NOMO-1 treated with dmso at 0.1 percent for 144 hours (cell line): ENCODE results near the gene RUSC2.
"Not testable (repeated sequence)": the region's sequence is repeated elsewhere in the genome, so short reads cannot be mapped to it uniquely, and the experiment has no call there.

Source experiments
- DNase-seq: peaks from one replicate; lab custom pipeline; 2025; ENCODE audit not compliant: unreplicated experiment; lab: John Stamatoyannopoulos, UW

RUSC2 gene

GRCh38 chr9:35519692-35520363 lies 29.9 kb downstream of the RUSC2 start:
- no peak for DNase-seq

GRCh38 chr9:35520364-35520710 lies 30.4 kb downstream of the RUSC2 start:
- no peak for DNase-seq

- DNase-seq: no peak
These were observed 31.8 kb downstream of the RUSC2 start for GRCh38 chr9:35521708-35522107.

- no peak for DNase-seq
These were observed 32.3 kb downstream of the RUSC2 start for GRCh38 chr9:35522187-35522586.

GRCh38 chr9:35522700-35523099 lies 32.8 kb downstream of the RUSC2 start:
- DNase-seq: no peak

GRCh38 chr9:35523556-35523955 lies 33.6 kb downstream of the RUSC2 start:
- DNase-seq: not testable (repeated sequence)

GRCh38 chr9:35526087-35526801 lies 36.3 kb downstream of the RUSC2 start:
- peak; percentile 50 for DNase-seq

GRCh38 chr9:35529161-35529823 lies 39.4 kb downstream of the RUSC2 start:
- DNase-seq: no peak

- DNase-seq: no peak
These were observed 43.5 kb downstream of the RUSC2 start for GRCh38 chr9:35533398-35533797.

- peak; percentile 20 for DNase-seq
These were observed 45.0 kb downstream of the RUSC2 start for GRCh38 chr9:35534921-35535320.

- DNase-seq: no peak
These were observed 48.0 kb downstream of the RUSC2 start for GRCh38 chr9:35537913-35538312.

GRCh38 chr9:35538361-35539234 lies 48.7 kb downstream of the RUSC2 start:
- DNase-seq: peak; percentile 76
